Measurements from ENCODE around the gene GASK1A. TPM values are rescaled to one million over a fixed set of nuclear protein-coding genes. Genes with fewer than 3 reads are reported as not detected.

The GASK1A gene
- total and polyA plus RNA-seq, 10 of the 15 experiments (the other 5 are each of a cell fraction or from before 2014, with no cell fraction given), result 0.18 TPM; not detected in 9

DNA sequence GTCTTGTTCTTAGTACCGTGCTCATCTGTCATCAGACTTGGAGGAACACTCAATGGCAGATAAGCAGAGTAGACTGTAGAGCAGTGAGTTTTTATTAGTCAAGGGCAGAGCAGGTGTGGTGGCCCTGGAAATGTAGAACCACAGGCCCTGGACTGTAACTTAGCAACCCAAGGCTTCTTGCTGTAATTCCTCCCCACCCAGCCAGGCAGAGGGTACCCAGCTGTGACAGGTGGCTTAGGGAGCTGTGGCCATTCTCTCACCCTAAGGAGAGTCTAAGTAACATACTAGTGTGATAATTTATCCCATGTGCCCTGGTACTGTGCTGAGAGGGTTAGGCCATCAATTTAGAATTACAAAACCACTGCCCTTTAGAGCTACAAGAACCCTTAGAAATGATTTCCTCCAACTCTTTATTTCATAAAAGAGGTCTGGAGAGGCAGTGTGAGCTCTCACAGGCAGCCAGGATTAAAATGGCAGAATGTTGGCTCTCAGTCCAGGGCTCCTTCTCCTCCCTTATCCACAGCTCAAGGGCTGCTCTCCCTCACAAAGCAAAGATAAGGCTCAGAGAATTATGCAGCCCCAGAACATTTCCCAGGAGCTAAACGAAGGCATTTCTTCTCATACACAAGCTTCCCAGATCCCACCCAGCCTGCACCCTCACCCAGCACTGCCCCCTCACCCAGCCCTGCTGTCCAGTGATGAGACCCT lies 123.8 kb downstream of the GASK1A start:
- no peaks in the 10 kb centered on the region; the same call in 1 of the 2 replicates for H3K4me1 ChIP-seq (ENCODE audit: control insufficient read depth, insufficient read depth, low read length)
- 3% methylated on average over 2 of the region's 2 CpGs for WGBS (ENCODE audit: insufficient coverage, insufficient replicate concordance, low lambda C conversion rate, missing lambda C conversion rate)
- no peak overlapping the region for H3K4me2 ChIP-seq (ENCODE audit: control insufficient read depth, insufficient read depth)
- H3K9ac ChIP-seq (ENCODE audit: control insufficient read depth, insufficient read depth, low read length), result no peak overlapping the region
- H2AFZ ChIP-seq (ENCODE audit: control insufficient read depth, low read depth, low read length), result no peak overlapping the region
- no peak overlapping the region for H3K4me3 ChIP-seq
- no peak overlapping the region for H3K27ac ChIP-seq (ENCODE audit: control insufficient read depth, insufficient read depth)
- peaks cover 0 to 2% of the 10 kb centered on the region in 2 experiments; a peak in 2 of 4 replicates for H3K27me3 ChIP-seq (replicated peaks in 1 of 2; ENCODE audit: control insufficient read depth in 2 of 2, insufficient read depth in 2 of 2, low read length in 1 of 2)
- ChIA-PET CTCF (interaction anchor here (0.5 to 2.0 kb wide), 2 partner anchors 15 to 277 kb away, joined by 4 to 6 read pairs; no protein-coding TSS in a partner anchor), POLR2A (no interaction called here), SMC1A (ENCODE audit: uncharacterized antibody, unreplicated experiment) (interaction anchor here (1.2 to 1.3 kb wide), 3 partner anchors 10 to 141 kb away, joined by 3 read pairs; no protein-coding TSS in a partner anchor), RAD21 (ENCODE audit: unreplicated experiment) (no interaction called here)
- H3K9me3 ChIP-seq (replicated peaks; ENCODE audit: control insufficient read depth, insufficient read depth, low read length), result no peaks in the 10 kb centered on the region; the same call in 2 of the 3 replicates
- intact Hi-C loops (cut with micrococcal nuclease; ENCODE audit: unreplicated experiment) (no loop called here), in situ Hi-C loops (cut with MboI) (no loop called here)
- DNase-seq (ENCODE audit: low read depth, low spot score) (no peak), FAIRE-seq (no peak), ATAC-seq (no peak)
- H3K79me2 ChIP-seq (ENCODE audit: control insufficient read depth, insufficient read depth, low read length), result no peaks in the 10 kb centered on the region
- no peaks in the 10 kb centered on the region for H4K20me1 ChIP-seq (ENCODE audit: control insufficient read depth, insufficient read depth)
- BruUV-seq (replicated peaks), result no TSS peak
- no peak for TF ChIP-seq RB1 (IDR thresholded peaks at IDR 0.05; ENCODE audit: borderline replicate concordance)
- TF ChIP-seq MEF2B (IDR thresholded peaks at IDR 0.05; ENCODE audit: partially characterized antibody, poor library complexity, severe bottlenecking), result no peak
- no peaks in the 10 kb centered on the region for H3K36me3 ChIP-seq (ENCODE audit: control insufficient read depth in 2 of 2, insufficient read depth in 2 of 2, low read length in 1 of 2)

- Histone ChIP-seq H3K27ac (ENCODE audit: control insufficient read depth, insufficient read depth) (no peak overlapping the region), H3K4me1 (ENCODE audit: control insufficient read depth, insufficient read depth, low read length) (no peaks in the 10 kb centered on the region; the same call in 1 of the 2 replicates), H2AFZ (ENCODE audit: control insufficient read depth, low read depth, low read length) (no peak overlapping the region), H3K4me2 (ENCODE audit: control insufficient read depth, insufficient read depth) (no peak overlapping the region), H3K36me3 (ENCODE audit: control insufficient read depth in 2 of 2, insufficient read depth in 2 of 2, low read length in 1 of 2) (no peaks in the 10 kb centered on the region), H3K27me3 (replicated peaks in 1 of 2; ENCODE audit: control insufficient read depth in 2 of 2, insufficient read depth in 2 of 2, low read length in 1 of 2) (peaks cover 0 to 2% of the 10 kb centered on the region in 2 experiments; a peak in 2 of 4 replicates), H3K79me2 (ENCODE audit: control insufficient read depth, insufficient read depth, low read length) (no peaks in the 10 kb centered on the region), H3K4me3 (no peak overlapping the region), H3K9ac (ENCODE audit: control insufficient read depth, insufficient read depth, low read length) (no peak overlapping the region), H3K9me3 (replicated peaks; ENCODE audit: control insufficient read depth, insufficient read depth, low read length) (no peaks in the 10 kb centered on the region; the same call in 2 of the 3 replicates), H4K20me1 (ENCODE audit: control insufficient read depth, insufficient read depth) (no peaks in the 10 kb centered on the region)
- FAIRE-seq (no peak), DNase-seq (ENCODE audit: low read depth, low spot score) (no peak), ATAC-seq (no peak)
- no TSS peak for BruUV-seq (replicated peaks)
- ChIA-PET RAD21 (ENCODE audit: unreplicated experiment) (no interaction called here), POLR2A (no interaction called here), SMC1A (ENCODE audit: uncharacterized antibody, unreplicated experiment) (interaction anchor here (1.2 to 1.4 kb wide), 2 partner anchors 9 to 142 kb away, joined by 3 read pairs; no protein-coding TSS in a partner anchor), CTCF (no interaction called here)
- TF ChIP-seq KLF5 (IDR thresholded peaks at IDR 0.05; ENCODE audit: partially characterized antibody), result no peak
- TF ChIP-seq, protein P1, sequence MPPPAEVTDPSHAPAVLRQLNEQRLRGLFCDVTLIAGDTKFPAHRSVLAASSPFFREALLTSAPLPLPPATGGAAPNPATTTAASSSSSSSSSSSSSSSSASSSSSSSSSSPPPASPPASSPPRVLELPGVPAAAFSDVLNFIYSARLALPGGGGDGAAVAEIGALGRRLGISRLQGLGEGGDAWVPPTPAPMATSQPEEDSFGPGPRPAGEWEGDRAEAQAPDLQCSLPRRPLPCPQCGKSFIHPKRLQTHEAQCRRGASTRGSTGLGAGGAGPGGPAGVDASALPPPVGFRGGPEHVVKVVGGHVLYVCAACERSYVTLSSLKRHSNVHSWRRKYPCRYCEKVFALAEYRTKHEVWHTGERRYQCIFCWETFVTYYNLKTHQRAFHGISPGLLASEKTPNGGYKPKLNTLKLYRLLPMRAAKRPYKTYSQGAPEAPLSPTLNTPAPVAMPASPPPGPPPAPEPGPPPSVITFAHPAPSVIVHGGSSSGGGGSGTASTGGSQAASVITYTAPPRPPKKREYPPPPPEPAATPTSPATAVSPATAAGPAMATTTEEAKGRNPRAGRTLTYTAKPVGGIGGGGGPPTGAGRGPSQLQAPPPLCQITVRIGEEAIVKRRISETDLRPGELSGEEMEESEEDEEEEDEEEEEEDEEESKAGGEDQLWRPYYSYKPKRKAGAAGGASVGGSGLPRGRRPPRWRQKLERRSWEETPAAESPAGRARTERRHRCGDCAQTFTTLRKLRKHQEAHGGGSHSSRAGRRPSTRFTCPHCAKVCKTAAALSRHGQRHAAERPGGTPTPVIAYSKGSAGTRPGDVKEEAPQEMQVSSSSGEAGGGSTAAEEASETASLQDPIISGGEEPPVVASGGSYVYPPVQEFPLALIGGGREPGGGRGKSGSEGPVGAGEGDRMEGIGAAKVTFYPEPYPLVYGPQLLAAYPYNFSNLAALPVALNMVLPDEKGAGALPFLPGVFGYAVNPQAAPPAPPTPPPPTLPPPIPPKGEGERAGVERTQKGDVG (CRISPR knock-in tag; IDR thresholded peaks at IDR 0.05), result no peak
- TF ChIP-seq, protein P2, sequence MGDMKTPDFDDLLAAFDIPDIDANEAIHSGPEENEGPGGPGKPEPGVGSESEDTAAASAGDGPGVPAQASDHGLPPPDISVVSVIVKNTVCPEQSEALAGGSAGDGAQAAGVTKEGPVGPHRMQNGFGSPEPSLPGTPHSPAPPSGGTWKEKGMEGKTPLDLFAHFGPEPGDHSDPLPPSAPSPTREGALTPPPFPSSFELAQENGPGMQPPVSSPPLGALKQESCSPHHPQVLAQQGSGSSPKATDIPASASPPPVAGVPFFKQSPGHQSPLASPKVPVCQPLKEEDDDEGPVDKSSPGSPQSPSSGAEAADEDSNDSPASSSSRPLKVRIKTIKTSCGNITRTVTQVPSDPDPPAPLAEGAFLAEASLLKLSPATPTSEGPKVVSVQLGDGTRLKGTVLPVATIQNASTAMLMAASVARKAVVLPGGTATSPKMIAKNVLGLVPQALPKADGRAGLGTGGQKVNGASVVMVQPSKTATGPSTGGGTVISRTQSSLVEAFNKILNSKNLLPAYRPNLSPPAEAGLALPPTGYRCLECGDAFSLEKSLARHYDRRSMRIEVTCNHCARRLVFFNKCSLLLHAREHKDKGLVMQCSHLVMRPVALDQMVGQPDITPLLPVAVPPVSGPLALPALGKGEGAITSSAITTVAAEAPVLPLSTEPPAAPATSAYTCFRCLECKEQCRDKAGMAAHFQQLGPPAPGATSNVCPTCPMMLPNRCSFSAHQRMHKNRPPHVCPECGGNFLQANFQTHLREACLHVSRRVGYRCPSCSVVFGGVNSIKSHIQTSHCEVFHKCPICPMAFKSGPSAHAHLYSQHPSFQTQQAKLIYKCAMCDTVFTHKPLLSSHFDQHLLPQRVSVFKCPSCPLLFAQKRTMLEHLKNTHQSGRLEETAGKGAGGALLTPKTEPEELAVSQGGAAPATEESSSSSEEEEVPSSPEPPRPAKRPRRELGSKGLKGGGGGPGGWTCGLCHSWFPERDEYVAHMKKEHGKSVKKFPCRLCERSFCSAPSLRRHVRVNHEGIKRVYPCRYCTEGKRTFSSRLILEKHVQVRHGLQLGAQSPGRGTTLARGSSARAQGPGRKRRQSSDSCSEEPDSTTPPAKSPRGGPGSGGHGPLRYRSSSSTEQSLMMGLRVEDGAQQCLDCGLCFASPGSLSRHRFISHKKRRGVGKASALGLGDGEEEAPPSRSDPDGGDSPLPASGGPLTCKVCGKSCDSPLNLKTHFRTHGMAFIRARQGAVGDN (IDR thresholded peaks at IDR 0.05), result no peak
- TF ChIP-seq SMAD5 (IDR thresholded peaks at IDR 0.05; ENCODE audit: low read depth), result no peak
- TF ChIP-seq ZSCAN29 (IDR thresholded peaks at IDR 0.05), result no peak
- no peak for TF ChIP-seq ZZZ3 (IDR thresholded peaks at IDR 0.05; ENCODE audit: control insufficient read depth, insufficient read length, low read depth)
- 47% methylated on average over 3 of the region's 3 CpGs for WGBS (ENCODE audit: insufficient coverage, insufficient replicate concordance, low lambda C conversion rate, missing lambda C conversion rate)
- intact Hi-C loops (cut with micrococcal nuclease; ENCODE audit: unreplicated experiment) (no loop called here), in situ Hi-C loops (cut with MboI) (no loop called here)
Observed at GRCh38 chr3:43104039-43104438, 124.9 kb downstream of the GASK1A start.

Data from GM12878 (cell line).